NB4 (cell line): Measurements from ENCODE around the gene PLEKHH3.

Experiments used
- CTCF ChIP-seq: IDR thresholded peaks from one replicate; pipeline ENCODE4 v1.5.1; 2012; ENCODE audit warnings: low read depth, low read length
- MAX ChIP-seq: IDR thresholded peaks from 2 replicates; pipeline ENCODE4 v1.6.1; 2011; ENCODE audit warnings: low read depth, low read length
- POLR2A ChIP-seq: IDR thresholded peaks from 2 replicates; pipeline ENCODE4 v1.6.1; 2011; ENCODE audit warnings: mild to moderate bottlenecking; ENCODE audit not compliant: insufficient read length; ENCODE audit errors: extremely low read depth

- peak; percentile 91 for TF ChIP-seq POLR2A
- TF ChIP-seq CTCF: no peak
- TF ChIP-seq MAX: peak; percentile 91
These were observed 1.4 kb upstream of the PLEKHH3 start for GRCh38 chr17:42677921-42678781.
